HFF-Myc (cell line): ENCODE measurements around the gene VRK1.
"Not testable (repeated sequence)": the region's sequence is repeated elsewhere in the genome, so short reads cannot be mapped to it uniquely, and the experiment has no call there.

Experiments used
- DNase-seq: peaks from one replicate; pipeline ENCODE4 v3.0.0-alpha.2; 2011; ENCODE audit warnings: low read depth; ENCODE audit errors: extremely low read depth
- H3K4me3 ChIP-seq: replicated peaks from 2 replicates; pipeline ENCODE4 v1.5.1; 2011; ENCODE audit warnings: low read depth, mild to moderate bottlenecking, control low read depth, low read length
- CTCF ChIP-seq: IDR thresholded peaks from 2 replicates; pipeline ENCODE4 v1.5.1; 2012; ENCODE audit warnings: mild to moderate bottlenecking, low read depth, low read length, control low read depth; ENCODE audit errors: missing control alignments

The VRK1 gene

GRCh38 chr14:96863986-96864330 is 66.8 kb downstream of the VRK1 start:
- no peak for DNase-seq
- TF ChIP-seq CTCF: no peak
- H3K4me3 ChIP-seq: no peak overlapping the region

- DNase-seq: no peak
- TF ChIP-seq CTCF: no peak
- no peak overlapping the region for H3K4me3 ChIP-seq
These were observed 70.5 kb downstream of the VRK1 start for GRCh38 chr14:96867634-96868033.

- TF ChIP-seq CTCF: no peak
- no peak for DNase-seq
- H3K4me3 ChIP-seq: no peak overlapping the region
These were observed 76.9 kb downstream of the VRK1 start for GRCh38 chr14:96874127-96874526.

GRCh38 chr14:96876747-96877146 is 79.6 kb downstream of the VRK1 start:
- no peak overlapping the region for H3K4me3 ChIP-seq
- DNase-seq: no peak
- no peak for TF ChIP-seq CTCF

GRCh38 chr14:96881713-96882112 is 84.5 kb downstream of the VRK1 start:
- no peak for DNase-seq
- no peak for TF ChIP-seq CTCF
- no peak overlapping the region for H3K4me3 ChIP-seq

GRCh38 chr14:96883974-96884373 is 86.8 kb downstream of the VRK1 start:
- DNase-seq, H3K4me3 ChIP-seq: not testable (repeated sequence)

GRCh38 chr14:96888158-96888557 is 91.0 kb downstream of the VRK1 start:
- no peak for DNase-seq
- TF ChIP-seq CTCF: no peak

More at GRCh38 chr14:96888158-96888557, 91.0 kb downstream of the VRK1 start:
- no peak overlapping the region for H3K4me3 ChIP-seq
